NCI-H146 treated with DMSO at 0.1 percent for 48 hours (cell line): ENCODE results near the gene WFDC2.
A peak's percentile ranks its signal among the peaks of the same experiment; 100 is the strongest.
"Not testable (repeated sequence)": the region's sequence is repeated elsewhere in the genome, so short reads cannot be mapped to it uniquely, and the experiment has no call there.

Experiments used
- DNase-seq: peaks from one replicate; lab custom pipeline; 2025; ENCODE audit not compliant: unreplicated experiment; lab: John Stamatoyannopoulos, UW

Gene WFDC2

DNA sequence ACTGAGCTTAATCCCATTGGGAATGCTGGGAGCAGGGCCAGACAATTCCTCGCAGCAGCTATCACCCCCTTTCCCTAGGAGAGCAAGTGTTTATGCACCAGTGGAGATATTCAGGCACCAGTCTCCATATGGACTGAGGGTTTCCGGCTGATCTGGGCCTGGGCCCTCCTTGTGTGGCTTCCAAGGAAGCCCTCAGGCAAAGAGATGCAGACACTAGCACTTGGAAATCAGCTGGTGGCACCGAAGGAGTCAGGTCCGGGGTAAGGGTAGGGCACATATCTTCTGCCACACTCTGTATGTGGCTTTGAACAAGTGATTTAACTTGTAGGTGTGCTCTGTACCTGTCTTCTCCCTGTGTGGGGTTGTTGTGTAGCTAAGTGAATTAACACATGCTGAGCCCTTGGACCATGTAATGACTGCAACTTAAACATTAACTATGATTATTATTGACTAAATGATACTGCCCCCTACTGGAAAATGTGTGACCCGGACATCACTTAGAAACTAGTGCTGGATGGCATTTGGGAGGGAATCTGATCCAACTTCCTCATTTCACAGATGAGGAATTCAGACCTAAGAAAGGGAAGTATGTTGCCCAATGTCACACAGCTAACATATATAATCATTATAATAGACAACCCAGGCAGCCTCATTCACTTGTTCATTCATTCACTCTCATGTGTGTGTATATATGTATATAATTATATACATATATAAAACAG, 19.3 kb upstream of the WFDC2 start:
- DNase-seq, result peak; percentile 50

DNA sequence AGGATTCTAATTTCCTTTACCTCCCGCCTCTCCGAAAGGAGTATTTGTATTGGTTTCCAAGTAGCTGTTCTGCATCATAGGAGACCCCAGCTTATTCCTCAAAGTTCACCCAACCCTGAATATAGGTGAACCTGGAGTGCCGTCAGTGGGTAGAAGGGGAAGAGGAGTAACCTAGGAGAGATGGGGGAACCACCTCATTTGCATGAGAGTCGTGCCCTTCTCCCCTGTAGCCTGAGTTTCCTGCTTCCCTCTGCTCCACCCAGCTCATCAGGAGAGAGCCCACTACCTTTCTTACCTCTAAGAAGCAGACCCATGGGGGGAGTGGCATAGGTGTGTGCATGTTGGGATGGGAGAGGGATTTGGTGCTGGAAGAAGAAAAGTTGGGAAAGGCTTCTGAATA, 17.3 kb upstream of the WFDC2 start:
- DNase-seq, result no peak

DNA sequence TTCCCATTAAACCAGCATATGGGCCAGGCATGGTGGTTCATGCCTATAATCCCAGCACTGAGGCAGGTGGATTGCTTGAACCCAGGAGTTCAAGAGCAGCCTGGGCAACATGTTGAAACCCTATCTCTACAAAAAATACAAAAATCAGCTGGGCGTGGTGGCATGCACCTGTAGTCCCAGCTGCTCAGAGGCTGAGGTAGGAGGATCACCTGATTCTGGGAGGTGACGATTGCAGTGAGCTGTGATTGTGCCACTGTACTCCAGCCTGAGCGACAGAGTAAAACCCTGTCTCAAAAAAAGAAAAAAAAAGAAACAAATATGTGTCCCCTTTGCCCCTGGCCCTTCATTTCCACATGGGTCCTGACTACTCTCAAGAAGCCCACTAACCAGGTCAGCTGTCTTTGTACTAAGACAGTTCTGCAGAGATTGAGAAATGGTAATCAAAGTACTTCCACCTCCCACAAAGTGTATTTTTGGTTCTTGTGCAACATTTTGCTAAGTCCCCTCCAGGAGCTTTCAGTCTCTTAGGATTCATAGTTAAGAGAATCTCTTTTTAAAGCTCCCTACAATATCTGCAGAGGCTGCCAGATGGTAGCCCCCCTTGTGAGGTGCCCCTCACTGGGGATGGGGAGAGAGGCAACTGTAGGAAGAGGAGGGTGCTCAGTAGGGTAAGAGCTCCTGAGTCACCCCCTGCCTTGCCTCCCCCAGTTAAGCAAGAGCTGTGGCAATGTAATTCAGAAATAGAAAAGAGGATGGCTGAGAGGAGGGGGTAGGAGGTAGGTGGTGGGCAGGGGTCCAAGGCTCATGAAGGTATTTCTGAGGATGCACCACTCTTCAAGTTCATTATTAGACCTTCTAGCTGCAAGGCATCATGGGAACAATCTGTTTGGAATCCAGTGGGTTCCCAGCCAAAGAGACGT, 16.5 kb upstream of the WFDC2 start:
- DNase-seq, result no peak

DNA sequence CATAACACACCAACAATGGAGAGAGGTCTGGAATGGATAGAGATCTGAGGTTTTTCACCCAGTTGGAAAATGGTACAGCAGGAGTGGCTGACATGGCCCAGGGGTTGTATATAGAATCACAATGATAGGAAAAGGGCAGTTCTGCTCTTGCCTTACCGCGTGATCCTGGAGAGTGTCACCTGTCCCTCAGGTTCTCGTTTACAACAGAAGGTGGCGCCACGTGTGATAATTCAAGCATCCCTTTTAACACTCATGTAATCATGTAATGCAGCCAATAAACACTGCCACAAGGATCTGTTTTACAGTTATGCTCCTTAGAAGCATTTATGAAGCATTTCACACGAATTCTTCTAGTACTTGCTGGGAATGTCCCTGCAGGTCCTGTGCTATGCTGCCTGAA, 12.9 kb upstream of the WFDC2 start:
- DNase-seq, result peak; percentile 68

DNA sequence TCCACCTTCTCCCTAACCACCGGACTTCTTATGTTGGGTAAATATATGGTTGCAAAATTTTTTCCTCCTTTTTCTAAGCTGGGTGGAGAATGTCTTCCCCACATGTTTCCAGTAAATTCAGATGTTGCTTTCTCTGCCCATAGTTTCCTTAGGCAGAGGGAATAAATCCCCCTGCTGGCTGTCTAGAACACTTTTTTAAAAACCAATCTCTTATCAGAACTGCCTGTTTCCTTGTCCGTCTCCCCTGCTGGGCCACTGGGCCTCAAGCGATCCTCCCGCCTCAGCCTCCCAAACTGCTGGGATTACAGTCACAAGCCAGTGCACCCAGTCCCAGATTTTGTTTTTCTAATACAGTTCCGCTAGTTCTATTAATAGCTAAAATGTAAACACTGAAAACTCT, 9.9 kb upstream of the WFDC2 start:
- no peak for DNase-seq

DNA sequence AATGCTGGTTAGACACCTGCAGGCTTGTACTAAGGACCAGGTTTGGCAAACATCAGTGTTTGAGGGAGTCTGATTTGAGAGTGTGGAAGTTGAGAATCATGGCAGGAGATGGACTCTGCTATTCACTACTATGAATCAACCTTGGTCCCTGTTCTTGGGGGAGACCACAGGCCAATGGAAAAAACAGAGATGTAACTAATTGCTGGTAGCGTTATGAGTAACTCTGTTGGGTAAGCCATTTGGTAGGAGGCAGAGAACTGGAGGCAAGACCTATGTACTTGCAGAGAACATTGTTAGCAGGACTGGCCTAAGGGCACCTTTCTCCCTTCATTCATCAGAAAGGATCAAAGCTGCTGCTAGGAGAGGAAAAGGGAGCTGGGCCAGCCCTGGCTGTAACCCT, 8.3 kb upstream of the WFDC2 start:
- no peak for DNase-seq

DNA sequence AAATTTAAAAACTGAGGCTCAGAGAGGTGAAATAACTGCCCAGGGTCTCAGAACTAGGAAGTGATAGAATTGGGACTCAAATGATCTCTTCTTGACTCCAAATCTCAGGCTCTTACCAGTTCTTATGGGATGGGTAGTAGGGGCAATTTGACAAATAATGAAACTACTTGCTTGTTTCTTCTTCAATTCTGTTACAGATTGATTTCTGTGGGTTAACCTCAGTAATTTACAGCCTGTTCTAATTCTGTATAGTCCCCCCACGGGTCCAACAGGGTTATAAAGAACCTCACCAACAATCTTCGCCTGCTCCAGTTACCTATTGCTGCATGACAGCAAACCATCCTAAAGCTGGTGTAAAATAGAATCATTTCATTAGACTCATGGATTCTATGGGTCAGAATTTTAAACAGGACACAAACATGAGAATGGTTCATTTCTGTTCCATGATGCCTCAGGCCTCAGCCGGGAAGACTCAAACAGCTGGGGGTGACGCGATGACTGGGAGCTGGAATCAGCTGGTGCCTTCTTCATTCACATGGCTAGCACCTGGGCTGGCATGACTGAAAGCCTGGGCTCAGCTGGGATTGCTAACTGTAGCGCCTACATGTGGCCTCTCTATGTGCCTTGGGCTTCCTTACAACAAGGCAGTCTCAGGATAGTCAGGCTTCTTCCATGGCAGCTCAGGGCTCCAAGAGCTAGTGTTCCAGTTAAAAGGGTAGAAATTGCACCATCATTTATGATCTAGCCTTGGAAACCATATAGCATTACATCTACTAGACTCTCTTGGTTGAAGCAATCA, 6.6 kb upstream of the WFDC2 start:
- DNase-seq, result no peak

DNA sequence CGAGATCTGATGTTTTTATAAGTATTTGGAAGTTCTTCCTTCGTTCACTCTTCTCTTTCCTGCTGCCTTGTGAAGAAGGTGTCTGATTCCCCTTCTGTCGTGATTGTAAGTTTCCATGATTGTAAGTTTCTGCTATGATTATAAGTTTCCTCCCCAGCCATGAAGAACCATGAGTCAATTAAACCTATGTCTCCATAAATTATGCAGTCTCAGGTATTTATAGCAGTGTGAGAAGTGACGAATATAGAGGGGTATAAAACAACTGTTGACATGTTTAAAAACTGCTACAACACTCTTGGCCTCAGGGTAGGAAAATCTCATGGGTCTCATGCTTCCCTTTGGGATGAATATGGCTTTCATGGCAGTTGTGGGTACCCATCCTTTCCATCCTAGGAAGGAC, 5.8 kb upstream of the WFDC2 start:
- no peak for DNase-seq

DNA sequence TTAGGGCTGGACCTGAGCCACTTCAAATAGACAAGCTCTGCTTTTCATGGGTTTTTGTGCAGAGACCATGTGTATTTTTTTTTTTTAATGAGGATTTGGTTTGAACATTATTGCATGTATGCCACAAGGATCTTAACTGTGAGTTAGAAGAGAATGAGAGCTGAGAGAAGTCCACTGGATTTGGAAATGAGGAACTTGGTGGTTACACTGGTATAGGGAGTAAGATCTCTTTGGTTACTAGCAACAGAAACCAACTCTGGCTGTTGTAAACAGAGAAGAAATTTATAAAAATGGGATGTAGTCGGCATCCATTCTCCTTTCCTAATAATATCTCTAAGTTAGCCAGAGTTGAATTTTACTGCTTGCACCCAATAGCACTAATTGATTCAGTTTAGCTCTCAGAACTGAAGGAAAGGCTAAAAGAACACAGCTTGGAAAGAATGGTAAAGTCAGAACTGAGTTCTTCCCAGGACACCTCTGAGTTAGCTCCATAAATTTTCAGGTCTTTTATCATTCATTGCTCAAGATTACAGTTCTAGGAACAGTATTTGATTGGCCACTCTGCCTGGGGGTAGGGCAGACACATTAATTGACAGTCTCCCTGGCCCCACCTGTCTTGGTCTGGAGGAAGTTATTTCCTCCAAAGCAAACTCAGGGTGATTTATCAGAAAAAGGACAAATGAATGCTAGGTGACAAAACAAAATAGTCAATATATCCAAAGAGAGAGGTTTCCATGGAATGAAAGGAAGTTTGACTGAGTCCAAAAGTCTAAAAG, 3.9 kb upstream of the WFDC2 start:
- DNase-seq, result no peak

DNA sequence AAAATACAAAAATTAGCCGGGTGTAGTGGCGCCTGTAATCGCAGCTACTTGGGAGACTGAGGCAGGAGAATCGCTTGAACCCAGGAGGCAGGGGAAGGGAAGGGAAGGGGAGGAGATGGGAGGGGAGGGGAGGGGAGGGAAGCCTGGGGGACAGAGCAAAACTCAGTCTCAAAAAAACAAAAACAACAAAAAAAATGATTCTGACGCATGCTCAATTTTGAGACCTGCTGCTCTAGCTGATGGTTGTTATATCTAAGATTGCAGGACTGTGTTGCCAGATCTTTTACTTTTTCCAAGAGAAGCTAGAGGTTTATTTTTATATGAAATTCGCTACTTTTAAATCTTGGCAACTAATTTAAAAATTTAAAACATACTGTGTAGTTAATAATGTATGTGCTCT, 2.4 kb upstream of the WFDC2 start:
- no peak for DNase-seq

DNA sequence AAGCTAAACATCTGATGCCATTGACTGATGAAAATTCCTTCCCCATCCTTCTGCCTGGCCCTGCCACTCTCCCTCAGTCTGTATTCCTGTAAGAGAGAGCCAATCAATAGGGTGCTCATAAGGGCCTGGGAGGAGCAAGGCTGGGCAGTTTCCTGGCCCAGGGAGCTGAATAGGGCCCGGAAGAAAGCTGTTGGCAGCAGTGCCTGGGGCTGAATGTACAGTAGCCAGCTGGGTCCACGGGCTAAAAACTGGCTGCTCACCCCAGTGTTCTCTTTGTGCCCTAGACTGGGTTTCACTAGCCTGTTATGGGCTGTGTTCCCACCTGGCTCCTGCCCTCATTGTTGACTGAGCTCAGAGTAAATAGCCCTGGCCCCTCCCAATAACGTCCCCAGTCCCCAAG, 1.7 kb upstream of the WFDC2 start:
- peak; percentile 93 for DNase-seq

DNA sequence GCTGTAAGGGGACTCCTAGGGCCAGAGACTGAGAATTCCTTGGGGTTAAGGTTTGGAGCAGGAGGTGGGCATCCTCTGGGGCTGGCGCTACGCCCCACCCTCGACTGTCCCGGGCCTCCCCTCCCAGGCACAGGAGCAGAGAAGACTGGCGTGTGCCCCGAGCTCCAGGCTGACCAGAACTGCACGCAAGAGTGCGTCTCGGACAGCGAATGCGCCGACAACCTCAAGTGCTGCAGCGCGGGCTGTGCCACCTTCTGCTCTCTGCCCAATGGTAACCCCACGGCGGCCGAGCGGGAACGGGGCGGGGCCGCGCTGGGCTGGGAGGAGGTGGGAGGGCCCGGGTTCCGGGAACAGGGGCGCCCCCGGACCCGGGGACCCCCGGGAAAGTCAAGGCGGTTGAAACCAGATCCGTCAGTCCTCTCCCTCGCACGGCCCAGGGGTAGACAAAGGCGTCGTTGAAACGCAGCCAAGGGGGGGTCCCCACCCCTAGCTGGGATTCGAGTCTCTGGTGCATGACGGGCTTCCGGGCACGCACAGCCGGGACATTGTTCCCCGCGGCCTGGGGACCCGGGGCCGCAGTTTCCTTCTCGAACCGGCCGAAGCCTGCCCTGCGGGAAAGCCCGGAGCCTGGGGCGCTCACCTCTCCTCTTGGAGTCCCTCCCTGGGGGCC, 844 bp downstream of the WFDC2 start:
- peak; percentile 53 for DNase-seq

DNA sequence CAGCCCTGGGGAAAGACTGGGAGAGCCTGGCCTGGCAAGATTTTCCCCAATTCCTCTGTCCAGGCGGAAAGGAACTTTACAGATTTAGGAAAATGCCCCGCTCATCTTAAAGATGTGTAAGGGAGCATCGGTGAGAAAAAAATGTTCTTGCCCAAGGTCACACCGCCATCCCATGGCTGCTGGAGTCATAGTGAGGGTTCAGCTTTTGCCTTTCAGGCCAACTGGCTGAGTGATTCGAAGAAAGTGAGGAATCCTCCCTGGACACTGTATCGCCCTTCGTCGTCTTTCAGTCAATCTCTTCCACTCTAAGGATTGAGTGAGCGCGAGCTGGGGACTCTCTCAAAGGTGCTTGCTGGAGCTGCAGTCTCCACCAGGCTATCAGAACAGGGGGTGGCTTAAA, 1.4 kb downstream of the WFDC2 start:
- no peak for DNase-seq

DNA sequence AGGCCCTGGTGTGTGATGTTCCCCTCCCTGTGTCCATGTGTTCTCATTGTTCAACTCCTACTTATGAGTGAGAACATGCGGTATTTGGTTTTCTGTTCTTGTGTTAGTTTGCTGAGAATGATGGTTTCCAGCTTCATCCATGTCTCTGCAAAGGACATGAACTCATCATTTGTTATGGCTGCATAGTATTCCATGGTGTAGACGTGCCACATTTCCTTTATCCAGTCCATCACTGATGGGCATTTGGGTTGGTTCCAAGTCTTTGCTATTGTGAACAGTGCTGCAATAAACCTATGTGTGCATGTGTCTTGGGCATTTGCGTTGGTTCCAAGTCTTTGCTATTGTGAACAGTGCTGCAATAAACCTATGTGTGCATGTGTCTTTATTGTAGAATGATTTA, 2.7 kb downstream of the WFDC2 start:
- DNase-seq, result not testable (repeated sequence)

DNA sequence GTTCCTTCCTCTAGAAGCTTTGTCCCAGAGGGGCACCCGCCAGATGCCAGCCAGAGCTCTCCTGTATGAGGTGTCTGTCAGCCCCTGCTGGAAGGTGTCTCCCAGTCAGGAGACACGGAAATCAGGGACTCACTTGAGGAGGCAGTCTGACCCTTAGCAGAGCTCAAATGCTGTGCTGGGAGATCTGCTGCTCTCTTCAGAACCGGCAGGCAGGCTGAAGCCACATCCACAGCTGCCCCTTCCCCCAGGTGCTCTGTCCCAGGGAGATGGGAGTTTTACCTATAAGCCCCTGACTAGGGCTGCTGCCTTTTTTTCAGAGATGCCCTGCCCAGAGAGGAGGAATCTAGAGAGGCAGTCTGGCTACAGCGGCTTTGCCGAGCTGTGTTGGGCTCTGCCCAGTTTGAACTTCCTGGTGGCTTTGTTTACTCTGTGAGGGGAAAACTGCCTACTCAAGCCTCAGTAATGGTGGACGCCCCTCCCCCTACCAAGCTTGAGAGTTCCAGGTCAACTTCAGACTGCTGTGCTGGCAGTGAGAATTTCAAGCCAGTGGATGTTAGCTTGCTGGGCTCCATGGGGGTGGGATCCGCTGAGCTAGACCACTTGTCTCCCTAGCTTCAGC, 8.1 kb downstream of the WFDC2 start:
- DNase-seq, result not testable (repeated sequence)

DNA sequence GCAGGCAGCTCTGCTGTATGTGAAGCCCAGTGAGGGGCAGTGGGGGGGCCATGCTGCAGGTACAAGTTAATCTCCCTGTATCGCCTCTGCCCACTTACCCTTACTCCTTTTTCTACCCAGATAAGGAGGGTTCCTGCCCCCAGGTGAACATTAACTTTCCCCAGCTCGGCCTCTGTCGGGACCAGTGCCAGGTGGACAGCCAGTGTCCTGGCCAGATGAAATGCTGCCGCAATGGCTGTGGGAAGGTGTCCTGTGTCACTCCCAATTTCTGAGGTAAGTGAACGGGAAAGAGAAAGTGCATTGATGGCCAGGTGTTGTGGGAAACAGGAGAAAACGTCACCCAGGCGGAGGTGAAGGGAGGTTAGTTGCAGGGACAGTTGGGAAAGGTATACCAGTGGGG, 10.3 kb downstream of the WFDC2 start:
- DNase-seq, result no peak

DNA sequence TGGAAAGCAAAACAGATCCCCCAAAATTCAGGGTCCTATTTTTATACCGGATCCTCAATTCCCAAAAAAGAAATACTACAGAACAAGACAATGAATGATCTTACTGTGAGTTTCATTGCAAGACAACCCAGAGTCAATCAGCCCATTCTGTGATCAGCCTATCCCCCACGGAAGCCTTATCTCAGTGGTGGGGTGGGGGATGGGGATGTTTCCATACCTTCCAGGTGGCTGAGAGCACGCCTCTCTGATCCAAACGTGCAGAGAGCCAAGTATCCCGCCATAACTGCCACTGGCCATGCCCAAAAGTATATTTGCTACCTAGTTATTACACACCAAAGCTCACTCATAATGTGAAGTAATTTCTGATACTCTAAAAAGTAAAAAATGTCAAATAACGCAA, 15.1 kb downstream of the WFDC2 start:
- DNase-seq, result no peak

DNA sequence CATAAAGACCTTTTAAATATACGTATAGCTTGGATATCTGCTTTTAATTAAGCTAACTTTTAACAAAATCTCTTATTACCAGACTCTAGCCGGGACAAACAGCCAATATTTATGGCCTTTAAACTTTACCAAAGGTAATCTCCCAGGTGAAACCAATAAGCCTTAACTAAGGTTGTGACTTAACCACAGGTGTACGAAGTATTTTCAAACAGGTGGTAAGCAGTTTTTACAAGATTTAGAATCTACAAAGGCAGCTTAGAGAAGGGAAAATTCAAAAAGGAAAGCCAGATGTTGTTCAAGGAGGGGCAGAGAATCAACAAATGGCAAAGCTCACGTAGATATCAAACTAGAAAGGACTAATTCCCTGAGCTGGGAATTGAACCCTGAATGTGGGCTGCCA, 15.8 kb downstream of the WFDC2 start:
- no peak for DNase-seq

DNA sequence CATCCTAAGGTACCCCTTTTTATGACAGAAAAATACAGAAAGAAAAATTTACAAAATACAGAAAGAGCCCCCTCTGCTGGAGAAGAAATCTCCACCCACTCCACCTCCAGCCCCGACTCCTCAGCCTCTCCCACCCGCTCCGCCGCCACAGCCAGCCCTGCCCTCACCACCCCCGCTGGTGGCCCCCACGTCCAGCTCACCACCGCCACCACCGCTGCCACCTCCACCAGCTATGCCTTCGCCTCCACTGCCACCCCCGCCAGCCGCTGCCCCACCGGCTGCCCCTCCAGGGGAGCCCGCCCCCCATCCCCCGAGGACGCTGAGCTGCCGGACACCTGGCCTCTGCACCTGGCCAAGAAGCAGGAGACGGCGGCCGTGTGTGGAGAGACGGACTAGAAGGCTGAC, 17.7 kb downstream of the WFDC2 start:
- peak; percentile 59 for DNase-seq

DNA sequence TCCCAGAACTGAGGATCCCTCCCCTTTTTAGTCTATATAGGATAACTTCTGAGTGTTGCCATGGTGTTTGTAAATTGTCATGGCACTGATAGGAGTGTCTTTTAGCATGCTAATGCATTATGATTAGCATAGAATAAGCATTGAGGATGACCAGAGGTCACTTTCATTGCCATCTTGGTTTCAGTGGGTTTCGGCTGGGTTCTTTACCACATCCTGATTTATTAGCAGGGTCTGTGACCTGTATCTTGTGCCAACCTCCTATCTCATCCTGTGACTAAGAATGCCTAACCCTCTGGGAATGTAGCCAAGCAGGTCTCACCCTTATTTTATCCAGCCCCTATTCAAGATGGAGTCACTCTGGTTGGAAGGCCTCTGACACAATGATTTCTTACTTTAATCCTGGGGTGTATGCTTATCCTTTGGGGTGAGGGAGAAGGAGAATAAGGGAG, 19.6 kb downstream of the WFDC2 start:
- DNase-seq, result no peak
